ENCODE data around the gene MCU.
"Not testable (repeated sequence)": the region's sequence is repeated elsewhere in the genome, so short reads cannot be mapped to it uniquely, and the experiment has no call there.

MCU gene

DNA sequence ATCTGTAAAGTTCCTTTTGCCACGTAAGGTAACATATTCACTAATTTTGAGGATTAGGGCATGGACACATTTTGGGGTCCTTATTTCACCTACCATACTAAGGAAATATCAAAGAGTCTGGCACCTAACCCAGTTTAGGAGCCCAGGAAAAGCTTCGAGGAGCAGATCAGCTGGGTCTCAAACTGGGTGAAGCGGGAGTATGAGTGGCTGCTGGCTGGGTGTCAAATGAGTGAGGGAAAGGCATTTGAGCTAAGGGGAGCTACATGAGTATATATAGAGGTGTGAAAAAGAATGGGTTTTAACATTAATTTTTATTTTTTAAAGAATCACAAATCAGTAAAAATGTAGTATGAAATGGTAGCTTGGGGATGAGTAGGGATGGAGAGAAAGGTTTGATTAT is 71.3 kb downstream of the MCU start:
- TF ChIP-seq, protein P1, sequence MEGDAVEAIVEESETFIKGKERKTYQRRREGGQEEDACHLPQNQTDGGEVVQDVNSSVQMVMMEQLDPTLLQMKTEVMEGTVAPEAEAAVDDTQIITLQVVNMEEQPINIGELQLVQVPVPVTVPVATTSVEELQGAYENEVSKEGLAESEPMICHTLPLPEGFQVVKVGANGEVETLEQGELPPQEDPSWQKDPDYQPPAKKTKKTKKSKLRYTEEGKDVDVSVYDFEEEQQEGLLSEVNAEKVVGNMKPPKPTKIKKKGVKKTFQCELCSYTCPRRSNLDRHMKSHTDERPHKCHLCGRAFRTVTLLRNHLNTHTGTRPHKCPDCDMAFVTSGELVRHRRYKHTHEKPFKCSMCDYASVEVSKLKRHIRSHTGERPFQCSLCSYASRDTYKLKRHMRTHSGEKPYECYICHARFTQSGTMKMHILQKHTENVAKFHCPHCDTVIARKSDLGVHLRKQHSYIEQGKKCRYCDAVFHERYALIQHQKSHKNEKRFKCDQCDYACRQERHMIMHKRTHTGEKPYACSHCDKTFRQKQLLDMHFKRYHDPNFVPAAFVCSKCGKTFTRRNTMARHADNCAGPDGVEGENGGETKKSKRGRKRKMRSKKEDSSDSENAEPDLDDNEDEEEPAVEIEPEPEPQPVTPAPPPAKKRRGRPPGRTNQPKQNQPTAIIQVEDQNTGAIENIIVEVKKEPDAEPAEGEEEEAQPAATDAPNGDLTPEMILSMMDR (IDR thresholded peaks at IDR 0.05; ENCODE audit: extremely low read depth, missing control alignments), result no peak

GRCh38 chr10:72764151-72764550 is 72.2 kb downstream of the MCU start:
- TF ChIP-seq, protein P1 (IDR thresholded peaks at IDR 0.05; ENCODE audit: extremely low read depth, missing control alignments), result no peak
- DNase-seq (ENCODE audit: low spot score), result no peak

More for the DNA sequence above, 71.3 kb downstream of the MCU start:
- no peak for DNase-seq (ENCODE audit: low spot score)

DNA sequence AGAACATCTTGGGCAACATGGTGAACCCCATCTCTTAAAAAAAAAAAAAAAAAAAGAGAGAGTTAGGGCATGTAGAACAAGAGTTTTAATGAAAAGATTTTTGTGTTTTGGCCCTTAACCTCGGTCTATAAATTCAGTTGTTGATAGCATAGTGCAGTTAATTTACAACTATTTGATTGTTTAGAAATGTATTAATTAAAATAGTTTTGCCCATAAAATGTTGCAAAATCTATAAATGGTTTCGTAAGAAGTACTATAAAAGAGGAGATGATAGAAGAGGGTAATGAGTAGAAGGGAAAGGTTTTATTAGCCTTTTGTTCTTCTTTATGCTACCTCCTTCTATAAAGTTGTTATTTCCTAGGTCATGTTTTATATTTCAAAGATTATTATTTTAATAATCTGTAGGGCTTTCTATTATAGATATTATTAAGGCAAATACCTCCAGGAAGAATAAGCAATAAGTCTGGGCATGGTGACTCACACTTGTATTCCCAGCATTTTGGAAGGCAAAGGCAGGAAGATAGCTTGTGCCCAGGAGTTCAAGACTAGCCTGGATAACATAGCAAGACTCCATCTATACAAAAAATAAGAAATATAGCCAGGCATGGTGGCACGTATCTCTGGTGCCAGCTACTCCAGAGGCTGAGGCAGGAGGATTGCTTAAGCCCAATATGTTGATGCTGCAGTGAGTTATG is 73.3 kb downstream of the MCU start:
- no peak for DNase-seq (ENCODE audit: low spot score)

GRCh38 chr10:72771195-72771594 is 79.3 kb downstream of the MCU start:
- not testable (repeated sequence) for DNase-seq (ENCODE audit: low spot score)

More for the DNA sequence above, 73.3 kb downstream of the MCU start:
- TF ChIP-seq, protein P1 (IDR thresholded peaks at IDR 0.05; ENCODE audit: extremely low read depth, missing control alignments), result no peak

GRCh38 chr10:72772031-72772430 is 80.1 kb downstream of the MCU start:
- TF ChIP-seq, protein P1 (IDR thresholded peaks at IDR 0.05; ENCODE audit: extremely low read depth, missing control alignments), result no peak

DNA sequence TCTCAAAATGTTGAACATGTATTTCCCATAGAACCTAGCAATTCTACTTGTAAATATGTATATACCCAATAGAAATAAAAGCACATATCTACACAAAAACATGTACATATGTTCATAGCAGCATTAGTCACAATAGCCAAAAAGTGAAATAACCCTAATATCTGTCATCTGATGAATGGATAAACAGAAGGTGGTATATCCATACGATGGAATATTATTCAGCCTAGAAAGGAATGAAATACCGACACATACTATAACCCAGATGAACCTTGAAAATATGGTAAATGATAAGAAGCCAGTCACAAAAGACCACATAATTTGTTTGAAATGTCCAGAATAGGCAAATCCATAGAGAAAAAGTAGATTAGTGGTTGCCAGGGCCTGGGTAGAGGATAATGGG is 87.9 kb downstream of the MCU start:
- no peak for DNase-seq (ENCODE audit: low spot score)
- TF ChIP-seq, protein P1 (IDR thresholded peaks at IDR 0.05; ENCODE audit: extremely low read depth, missing control alignments), result no peak

More at GRCh38 chr10:72772031-72772430, 80.1 kb downstream of the MCU start:
- DNase-seq (ENCODE audit: low spot score), result no peak

GRCh38 chr10:72782649-72783330 is 90.8 kb downstream of the MCU start:
- TF ChIP-seq, protein P1 (IDR thresholded peaks at IDR 0.05; ENCODE audit: extremely low read depth, missing control alignments), result no peak
- DNase-seq (ENCODE audit: low spot score), result no peak
